Measurements from ENCODE around the gene GATC. TPM values are rescaled to one million over a fixed set of nuclear protein-coding genes. Genes with fewer than 3 reads are reported as not detected.
A peak's percentile ranks its signal among the peaks of the same experiment; 100 is the strongest.

The GATC gene
- total RNA-seq, 2 donors from 2014 or later, result 24.5 to 33.2 TPM

- peak overlapping the region; percentile 89 for H3K27ac Mint-ChIP-seq
- Histone ChIP-seq H3K27me3 (ENCODE audit: control insufficient read depth, insufficient read depth, low read length, poor library complexity, severe bottlenecking) (no peaks in the 10 kb centered on the region), H3K4me3 (ENCODE audit: low read length) (no peak overlapping the region), H3K36me3 (ENCODE audit: control insufficient read depth, insufficient read depth, low read length) (no peaks in the 10 kb centered on the region), H3K27ac (ENCODE audit: low read depth, low read length) (no peak overlapping the region), H3K9me3 (ENCODE audit: control insufficient read depth, low read length) (no peaks in the 10 kb centered on the region), H3K4me1 (ENCODE audit: control insufficient read depth, insufficient read depth, low read length) (peaks cover 7% of the 10 kb centered on the region), H3K9ac (ENCODE audit: extremely low read depth, low read length, poor library complexity, severe bottlenecking) (no peak overlapping the region)
- 50 to 77% methylated on average over 2 to 7 of the region's 7 CpGs for WGBS, 2 experiments (ENCODE audit: insufficient coverage in 1 of 2, insufficient read length in 1 of 2)
- H3K4me3 Mint-ChIP-seq, result no peak overlapping the region
- peaks cover 1% of the 10 kb centered on the region for H3K27me3 Mint-ChIP-seq (ENCODE audit: insufficient read depth)
- H3K36me3 Mint-ChIP-seq (ENCODE audit: low read depth), result no peaks in the 10 kb centered on the region
- TF ChIP-seq, protein P1, sequence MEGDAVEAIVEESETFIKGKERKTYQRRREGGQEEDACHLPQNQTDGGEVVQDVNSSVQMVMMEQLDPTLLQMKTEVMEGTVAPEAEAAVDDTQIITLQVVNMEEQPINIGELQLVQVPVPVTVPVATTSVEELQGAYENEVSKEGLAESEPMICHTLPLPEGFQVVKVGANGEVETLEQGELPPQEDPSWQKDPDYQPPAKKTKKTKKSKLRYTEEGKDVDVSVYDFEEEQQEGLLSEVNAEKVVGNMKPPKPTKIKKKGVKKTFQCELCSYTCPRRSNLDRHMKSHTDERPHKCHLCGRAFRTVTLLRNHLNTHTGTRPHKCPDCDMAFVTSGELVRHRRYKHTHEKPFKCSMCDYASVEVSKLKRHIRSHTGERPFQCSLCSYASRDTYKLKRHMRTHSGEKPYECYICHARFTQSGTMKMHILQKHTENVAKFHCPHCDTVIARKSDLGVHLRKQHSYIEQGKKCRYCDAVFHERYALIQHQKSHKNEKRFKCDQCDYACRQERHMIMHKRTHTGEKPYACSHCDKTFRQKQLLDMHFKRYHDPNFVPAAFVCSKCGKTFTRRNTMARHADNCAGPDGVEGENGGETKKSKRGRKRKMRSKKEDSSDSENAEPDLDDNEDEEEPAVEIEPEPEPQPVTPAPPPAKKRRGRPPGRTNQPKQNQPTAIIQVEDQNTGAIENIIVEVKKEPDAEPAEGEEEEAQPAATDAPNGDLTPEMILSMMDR (conservative IDR thresholded peaks at IDR 0.05), result no peak
- peak; percentile 77 for DNase-seq
- peaks cover 24% of the 10 kb centered on the region for H3K4me1 Mint-ChIP-seq
- H3K9me3 Mint-ChIP-seq, result peaks cover 5% of the 10 kb centered on the region
These were observed 16.9 kb upstream of the GATC start for GRCh38 chr12:120429368-120429767.

- DNase-seq, result no peak
- H3K9me3 Mint-ChIP-seq, result peaks cover 5% of the 10 kb centered on the region
- H3K27ac ChIP-seq (ENCODE audit: low read depth, low read length), result no peak overlapping the region
- no peaks in the 10 kb centered on the region for H3K36me3 Mint-ChIP-seq (ENCODE audit: low read depth)
- no peaks in the 10 kb centered on the region for H3K4me1 ChIP-seq (ENCODE audit: control insufficient read depth, insufficient read depth, low read length)
- no peak overlapping the region for H3K27ac Mint-ChIP-seq
- no peak overlapping the region for H3K9ac ChIP-seq (ENCODE audit: extremely low read depth, low read length, poor library complexity, severe bottlenecking)
- 81% methylated on average over 9 to 10 of the region's 10 CpGs for WGBS, 2 experiments (ENCODE audit: insufficient coverage in 1 of 2, insufficient read length in 1 of 2)
- no peaks in the 10 kb centered on the region for H3K27me3 ChIP-seq (ENCODE audit: control insufficient read depth, insufficient read depth, low read length, poor library complexity, severe bottlenecking)
- peaks cover 12% of the 10 kb centered on the region for H3K4me1 Mint-ChIP-seq
- H3K36me3 ChIP-seq (ENCODE audit: control insufficient read depth, insufficient read depth, low read length), result no peaks in the 10 kb centered on the region
- no peak overlapping the region for H3K4me3 Mint-ChIP-seq
- H3K4me3 ChIP-seq (ENCODE audit: low read length), result no peak overlapping the region
- peaks cover 3% of the 10 kb centered on the region for H3K27me3 Mint-ChIP-seq (ENCODE audit: insufficient read depth)
- no peaks in the 10 kb centered on the region for H3K9me3 ChIP-seq (ENCODE audit: control insufficient read depth, low read length)
- TF ChIP-seq, protein P1 (conservative IDR thresholded peaks at IDR 0.05), result no peak
These were observed 13.3 kb upstream of the GATC start for GRCh38 chr12:120432772-120433525.

DNA sequence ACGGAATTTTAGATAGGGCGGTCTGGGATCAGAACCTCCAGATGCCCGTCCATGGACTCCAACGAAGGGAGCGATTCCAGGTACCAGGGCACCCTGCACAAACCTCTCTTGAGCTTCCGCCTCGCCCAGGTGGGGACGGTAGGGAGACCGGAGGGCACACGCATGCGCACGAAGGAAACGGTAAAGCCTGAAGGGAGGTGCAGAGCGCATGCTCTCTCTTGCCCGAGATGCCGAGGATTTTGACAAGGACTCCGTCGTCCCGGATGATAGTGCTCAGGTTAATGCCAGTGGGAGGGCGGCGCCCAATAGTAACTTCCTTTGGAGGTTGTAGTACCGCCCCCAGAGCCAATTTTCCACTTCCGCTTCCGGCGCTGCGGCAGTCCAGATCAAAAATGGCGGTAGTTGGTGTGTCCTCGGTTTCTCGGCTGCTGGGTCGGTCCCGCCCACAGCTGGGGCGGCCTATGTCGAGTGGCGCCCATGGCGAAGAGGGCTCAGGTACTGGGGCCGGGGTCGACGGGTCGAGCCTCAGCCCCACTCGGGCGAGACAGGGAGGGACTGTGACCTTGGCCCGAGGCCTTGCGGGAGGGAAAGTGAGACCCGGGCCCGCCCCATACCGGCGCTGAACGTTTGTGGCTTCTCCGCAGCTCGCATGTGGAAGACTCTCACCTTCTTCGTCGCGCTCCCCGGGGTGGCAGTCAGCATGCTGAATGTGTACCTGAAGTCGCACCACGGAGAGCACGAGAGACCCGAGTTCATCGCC is 8.3 kb upstream of the GATC start, which contains the start of gene COX6A1:
Gene COX6A1, plus strand, starts transcription at position 379 of the 760 bp plus-strand sequence. Its CDS starts 14 bp downstream, at position 393.
- H3K4me1 Mint-ChIP-seq, result peaks cover 3% of the 10 kb centered on the region
- Histone ChIP-seq H3K27ac (ENCODE audit: low read depth, low read length) (no peak within 1 kb of the TSS), H3K36me3 (ENCODE audit: control insufficient read depth, insufficient read depth, low read length) (peaks cover 28% of the 10 kb centered on the region), H3K4me1 (ENCODE audit: control insufficient read depth, insufficient read depth, low read length) (no peaks in the 10 kb centered on the region), H3K9me3 (ENCODE audit: control insufficient read depth, low read length) (no peaks in the 10 kb centered on the region), H3K27me3 (ENCODE audit: control insufficient read depth, insufficient read depth, low read length, poor library complexity, severe bottlenecking) (no peaks in the 10 kb centered on the region), H3K4me3 (ENCODE audit: low read length) (peak within 1 kb of the TSS; percentile 87), H3K9ac (ENCODE audit: extremely low read depth, low read length, poor library complexity, severe bottlenecking) (peak within 1 kb of the TSS; percentile 24)
- H3K4me3 Mint-ChIP-seq, result peak within 1 kb of the TSS; percentile 78
- peak; percentile 100 for DNase-seq
- peaks cover 3% of the 10 kb centered on the region for H3K27me3 Mint-ChIP-seq (ENCODE audit: insufficient read depth)
- H3K27ac Mint-ChIP-seq, result peak within 1 kb of the TSS; percentile 91
- H3K36me3 Mint-ChIP-seq (ENCODE audit: low read depth), result peaks cover 28% of the 10 kb centered on the region
- 0 to 2% methylated on average over 31 to 59 of the region's 59 CpGs for WGBS, 2 experiments (ENCODE audit: insufficient coverage in 1 of 2, insufficient read length in 1 of 2)
- TF ChIP-seq, protein P1 (conservative IDR thresholded peaks at IDR 0.05), result no peak
- no peaks in the 10 kb centered on the region for H3K9me3 Mint-ChIP-seq

Data from endodermal cell (in vitro differentiated cells).